GM18498 (cell line): ENCODE results near the gene ARID1B.

Source experiments
- ATAC-seq: cut with Tn5 transposase; IDR thresholded peaks from one replicate; pipeline ENCODE4 v1.9.1; 2021; ENCODE audit warnings: mild to moderate bottlenecking, moderate library complexity; ENCODE audit not compliant: unreplicated experiment

Gene ARID1B

DNA sequence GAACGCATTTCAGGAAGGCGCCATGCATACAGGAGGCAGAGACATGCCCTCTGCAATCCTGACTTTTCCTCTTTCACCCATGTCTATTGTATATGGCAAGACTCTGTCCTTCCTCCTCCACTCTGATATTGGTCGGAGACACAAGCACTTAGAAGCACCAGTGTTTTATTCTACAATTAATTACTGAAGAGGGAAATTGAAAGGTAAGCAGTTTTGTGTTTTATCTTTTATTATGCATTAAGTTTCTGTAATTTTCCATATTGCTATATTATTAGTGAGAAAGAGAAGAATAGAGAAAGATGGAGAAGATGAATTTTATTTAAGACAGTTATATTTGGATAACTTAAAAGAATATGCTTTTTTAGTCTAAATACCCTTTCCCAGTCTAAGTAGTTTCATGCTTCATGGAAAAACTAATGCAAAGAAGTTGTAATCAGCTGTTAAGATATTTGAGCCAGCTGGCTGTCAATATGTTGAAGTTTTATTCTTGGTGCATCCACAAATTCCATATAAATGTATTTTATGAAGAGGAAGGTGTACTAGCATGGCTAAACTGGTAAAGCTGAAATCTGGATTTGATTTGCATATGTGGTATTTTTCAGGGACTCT is 13.6 kb downstream of the ARID1B start:
- ATAC-seq, result no peak

DNA sequence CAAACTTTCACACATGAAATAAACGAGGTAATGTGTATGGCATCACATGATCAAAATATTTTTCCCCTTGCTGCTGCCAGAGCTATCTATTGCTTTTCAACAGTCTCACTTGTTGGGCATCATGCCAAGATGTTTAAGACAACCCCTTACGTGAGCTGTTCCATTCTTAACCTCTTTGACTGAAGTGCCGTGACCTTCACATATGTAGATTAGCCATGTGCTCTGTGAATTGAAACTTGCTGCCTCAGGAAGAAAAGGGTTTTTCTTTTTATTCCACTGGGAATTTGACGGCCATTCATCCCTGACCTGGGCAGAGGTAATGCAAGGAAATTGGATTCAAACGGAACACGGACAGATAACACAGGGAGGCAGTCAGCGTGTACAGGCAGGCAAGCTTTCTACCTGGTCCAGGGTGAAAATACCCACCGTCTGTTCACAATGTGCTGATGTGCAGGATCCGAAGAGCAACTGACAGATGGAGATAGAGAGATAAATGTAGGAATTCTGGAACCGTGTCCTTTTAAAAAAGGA is 14.2 kb downstream of the ARID1B start:
- peak; percentile 56 for ATAC-seq

DNA sequence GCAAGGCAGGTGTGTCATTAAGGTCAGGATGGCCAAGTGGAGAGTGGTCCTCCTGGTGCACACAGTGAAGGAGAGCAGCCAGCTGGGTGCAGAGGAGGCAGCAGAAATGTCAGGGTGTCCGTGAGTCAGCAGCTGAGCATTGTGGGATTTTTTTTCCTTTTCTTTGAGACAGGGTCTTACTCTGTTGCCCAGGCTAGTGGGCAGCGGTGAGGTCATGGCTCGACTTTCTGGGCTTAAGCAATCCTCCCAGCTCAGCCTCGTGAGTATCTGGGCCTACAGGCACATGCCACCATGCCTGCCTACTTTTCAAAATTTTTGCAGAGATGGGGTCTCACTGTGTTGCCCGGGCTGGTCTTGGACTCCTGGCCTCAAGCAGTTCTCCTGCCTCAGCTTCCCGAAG is 16.0 kb downstream of the ARID1B start:
- ATAC-seq, result no peak

DNA sequence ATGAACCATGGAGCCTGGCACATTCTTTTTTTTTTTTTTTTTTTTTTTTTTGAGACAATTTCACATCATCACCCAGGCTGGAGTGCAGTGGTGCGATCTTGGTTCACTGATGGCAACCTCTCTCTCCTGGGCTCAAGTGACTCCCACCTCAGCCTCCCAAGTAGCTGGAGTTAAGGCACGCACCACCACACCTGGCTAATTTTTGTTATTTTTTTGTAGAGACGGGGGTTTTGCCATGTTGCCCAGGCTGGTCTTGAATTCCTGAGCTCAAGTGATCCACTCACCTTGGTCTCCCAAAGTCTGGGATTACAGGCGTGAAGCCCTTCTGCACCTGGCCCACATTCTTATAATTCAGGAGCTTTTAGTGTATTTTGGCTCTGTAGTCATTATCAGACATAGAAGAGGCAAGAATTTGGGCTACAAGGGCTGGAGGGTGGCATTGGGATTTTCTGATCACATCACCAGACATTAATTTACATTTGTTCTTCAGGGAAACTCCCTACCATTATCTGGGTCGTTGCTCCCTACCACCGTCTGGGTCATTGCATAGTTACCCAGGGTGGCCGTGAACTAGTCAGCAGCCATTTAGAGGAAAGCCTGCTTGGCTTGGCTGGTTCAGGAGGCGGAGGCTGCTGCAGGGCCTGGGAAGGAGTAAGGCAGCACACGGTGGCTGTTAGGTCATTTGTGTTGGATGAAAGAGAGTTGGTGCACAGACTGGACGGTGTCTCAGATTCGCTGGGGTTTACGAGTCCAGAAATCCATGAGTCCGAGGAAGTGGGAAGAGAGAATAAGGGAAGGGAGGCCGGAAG is 17.6 kb downstream of the ARID1B start:
- peak; percentile 65 for ATAC-seq

DNA sequence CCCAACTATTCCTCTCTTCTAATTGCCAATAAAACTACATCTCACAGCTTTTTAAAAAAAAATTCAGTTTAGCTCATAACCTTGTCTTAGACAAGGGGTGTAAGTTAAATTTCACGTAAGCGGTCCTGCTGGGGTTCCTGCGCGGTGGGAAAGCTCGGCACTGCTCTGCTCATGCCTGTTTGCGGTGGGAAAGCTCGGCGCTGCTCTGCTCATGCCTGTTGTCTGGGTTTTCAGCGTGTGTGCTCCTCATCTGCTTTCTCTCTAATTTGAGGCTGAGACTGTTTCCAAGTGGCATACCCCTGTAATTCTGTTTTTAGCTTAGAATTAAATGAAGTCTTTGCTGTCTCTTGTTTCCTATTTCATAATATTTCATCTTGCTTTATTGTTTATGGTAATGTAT is 18.6 kb downstream of the ARID1B start:
- ATAC-seq, result no peak

DNA sequence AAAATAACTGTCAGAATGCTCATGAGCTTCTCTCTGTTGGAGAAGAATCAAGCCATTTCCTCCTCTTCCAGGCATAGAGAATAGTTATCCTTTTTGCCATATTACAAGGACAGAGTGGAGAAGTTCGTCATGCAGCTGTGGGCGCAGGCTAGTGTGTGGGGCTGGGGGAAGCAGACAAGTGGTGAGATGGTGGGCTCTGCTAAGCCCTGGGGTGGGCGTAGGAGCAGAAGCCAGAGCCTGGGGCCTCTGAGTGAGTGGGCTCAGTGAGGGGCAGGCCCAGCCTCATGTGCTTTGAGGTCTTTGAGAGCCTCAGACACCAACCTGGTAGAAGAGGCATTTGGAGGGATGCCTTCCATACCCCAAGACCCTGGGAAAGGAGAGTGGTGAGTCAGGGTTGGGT is 19.4 kb downstream of the ARID1B start:
- no peak for ATAC-seq

DNA sequence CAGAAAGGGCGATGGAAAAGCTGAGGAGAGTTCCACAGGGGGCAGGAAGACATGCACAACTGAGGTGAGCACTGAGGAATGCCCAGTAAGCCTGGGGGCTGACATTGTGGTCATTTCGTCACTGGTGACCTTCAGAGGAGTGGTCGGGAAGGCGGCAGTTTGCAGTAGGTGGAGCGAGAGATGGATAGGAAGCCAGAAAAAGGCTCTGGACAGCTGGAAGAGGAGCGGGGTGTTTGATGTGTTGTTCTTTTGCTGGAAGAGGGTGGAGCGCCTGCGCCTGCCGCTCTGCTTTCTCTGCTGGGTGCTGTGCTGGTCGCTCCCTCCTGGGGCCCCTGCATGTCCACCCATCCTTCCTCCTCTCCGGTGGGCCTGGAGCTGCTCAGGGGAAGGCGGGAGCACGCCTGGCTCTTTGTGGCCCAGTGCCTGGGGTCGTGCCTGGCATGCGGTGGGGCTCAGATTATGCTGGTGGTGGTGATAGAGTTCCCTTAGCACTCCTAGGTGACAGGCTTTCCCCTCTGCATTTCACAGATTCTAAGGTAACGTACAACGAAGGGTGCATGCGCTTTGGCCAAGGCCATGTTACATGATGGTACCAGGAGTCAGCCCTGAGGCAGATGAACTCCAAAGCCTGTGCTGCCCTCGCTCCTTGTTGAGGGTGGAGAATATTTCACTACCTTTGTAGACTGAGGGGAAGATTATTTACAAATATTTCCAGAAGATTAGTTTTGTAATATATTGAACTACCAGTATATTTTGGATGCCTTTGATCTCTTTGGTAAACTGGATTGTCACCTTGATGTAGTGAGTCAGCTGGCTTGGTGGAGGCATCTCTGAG is 20.9 kb downstream of the ARID1B start:
- ATAC-seq, result no peak

DNA sequence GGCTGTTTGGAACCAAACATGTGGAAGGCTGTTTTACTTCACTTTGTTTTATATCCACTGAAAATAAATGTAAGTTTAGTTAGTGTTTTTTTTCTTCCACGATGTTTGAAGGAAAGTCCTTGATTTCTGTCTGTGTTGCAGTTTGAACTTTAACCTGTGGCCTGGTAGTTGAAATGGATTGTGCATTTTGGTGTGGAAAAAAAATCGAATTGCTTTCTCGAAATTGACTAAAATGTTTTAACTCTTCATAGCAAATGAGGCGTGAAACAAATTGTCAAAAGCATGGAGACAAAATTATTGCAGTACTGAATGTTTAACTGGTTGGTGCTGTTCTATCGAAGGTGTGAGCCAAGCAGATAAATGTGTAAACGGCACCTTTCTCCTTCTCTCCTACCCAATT is 24.5 kb downstream of the ARID1B start:
- no peak for ATAC-seq

DNA sequence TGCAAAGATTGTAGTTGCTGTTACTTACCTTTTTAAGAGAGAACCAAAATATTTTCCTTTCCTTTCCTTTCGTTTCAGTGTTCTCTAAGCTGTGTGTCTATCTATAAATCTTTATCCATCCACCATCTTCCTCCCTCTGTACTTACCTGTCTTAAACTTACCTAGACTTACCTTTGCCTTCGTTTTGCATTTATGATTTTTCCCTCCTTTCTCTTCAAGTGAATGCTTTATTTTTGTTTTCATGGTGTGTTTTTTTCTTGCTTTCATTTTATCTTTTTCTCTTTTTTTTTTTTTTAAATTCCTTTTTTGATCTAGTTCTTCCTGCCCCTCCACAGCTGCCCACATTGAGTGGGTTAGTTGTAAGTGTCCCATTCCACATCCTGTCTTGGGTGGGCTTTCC is 26.2 kb downstream of the ARID1B start:
- ATAC-seq, result no peak

DNA sequence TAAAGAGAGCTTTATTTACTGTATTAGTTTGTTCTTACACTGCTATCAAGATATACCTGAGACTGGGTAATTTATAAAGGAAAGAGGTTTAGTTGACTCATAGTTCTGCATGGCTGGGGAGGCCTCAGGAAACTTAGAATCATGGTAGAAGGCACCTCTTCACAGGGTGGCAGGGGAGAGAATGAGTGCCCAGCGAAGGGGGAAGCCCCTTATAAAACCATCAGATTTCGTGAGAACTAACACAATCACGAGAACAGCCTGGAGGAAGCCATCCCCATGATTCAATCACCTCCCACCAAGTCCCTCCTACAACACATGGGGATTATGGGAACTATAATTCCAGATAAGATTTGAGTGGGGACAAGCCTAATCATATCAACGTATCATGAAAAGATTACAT is 27.2 kb downstream of the ARID1B start:
- no peak for ATAC-seq

DNA sequence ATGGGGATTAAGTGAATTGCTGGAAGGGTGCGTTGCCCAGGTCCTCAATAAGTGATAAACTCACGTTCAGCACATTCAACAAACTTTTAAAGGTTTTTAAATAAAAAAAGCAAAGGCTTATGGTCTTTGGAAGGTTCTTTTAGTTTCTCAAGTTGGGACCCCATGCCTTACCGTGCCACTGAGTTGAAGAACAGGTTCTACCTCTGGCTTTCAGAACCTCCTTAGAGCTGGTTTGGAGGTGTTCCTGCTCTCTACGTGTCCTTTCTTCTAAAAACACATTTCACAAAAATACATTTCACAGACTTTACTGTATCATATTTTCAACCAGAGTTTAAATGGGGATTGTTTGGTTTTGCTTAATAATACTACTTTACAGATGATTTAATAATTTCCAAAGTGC is 29.0 kb downstream of the ARID1B start:
- no peak for ATAC-seq

DNA sequence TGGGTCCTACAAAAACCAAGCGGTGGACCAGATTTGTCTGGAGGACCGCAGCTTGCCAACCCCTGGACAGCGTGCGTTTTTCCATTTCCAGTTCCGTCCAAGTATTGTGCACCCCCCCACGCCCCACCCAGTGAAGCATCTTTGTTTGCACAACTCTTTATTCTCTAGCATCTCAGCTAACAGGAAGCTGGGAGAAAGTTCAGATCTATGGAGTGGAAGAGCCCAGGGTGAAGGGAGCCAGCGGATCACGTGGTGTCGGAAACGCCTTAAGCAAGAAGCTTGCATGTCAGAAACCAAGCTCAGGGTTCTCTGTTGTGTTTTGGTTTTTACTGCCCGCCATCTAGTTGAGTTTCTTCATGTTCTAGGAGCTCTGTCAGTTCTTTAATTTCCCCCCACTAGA is 29.9 kb downstream of the ARID1B start:
- ATAC-seq, result no peak

DNA sequence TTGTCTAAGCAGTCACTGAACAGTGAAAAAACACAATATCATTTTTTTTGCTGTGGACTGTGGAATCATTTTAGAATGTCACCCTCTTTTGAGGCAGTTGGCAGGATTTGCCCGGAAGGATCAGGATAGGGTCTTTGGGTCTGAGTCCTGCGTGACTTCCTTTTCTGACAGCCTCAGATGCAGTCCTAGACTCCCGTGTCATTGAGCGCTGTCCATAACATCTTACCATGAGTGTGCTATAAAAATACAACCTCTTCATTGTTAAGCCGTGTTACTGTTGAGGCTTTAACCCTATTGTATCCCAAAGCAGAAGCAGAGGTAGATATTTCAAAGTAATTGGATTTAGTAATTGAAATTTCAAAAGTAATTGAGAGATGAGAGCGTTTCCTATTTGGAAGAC is 30.6 kb downstream of the ARID1B start:
- no peak for ATAC-seq

DNA sequence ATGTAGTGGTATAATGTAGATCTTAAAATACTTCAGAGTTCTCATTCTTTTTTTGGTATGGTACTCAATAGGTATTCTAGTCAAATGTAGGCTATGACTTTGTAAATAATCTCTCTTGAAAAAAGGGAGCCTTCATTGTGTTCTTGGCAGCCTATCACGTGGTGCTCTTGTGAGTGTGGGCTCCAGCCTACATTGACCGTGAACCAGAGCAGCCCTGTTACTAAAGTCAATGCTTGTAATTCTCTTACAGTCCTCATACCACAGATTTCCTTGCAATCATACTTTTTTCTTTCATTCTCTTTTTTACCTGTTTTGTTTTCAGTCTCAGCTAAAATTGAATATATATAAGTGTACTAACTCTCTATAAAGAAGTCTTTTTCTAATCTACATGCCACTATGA is 31.1 kb downstream of the ARID1B start:
- peak; percentile 38 for ATAC-seq

DNA sequence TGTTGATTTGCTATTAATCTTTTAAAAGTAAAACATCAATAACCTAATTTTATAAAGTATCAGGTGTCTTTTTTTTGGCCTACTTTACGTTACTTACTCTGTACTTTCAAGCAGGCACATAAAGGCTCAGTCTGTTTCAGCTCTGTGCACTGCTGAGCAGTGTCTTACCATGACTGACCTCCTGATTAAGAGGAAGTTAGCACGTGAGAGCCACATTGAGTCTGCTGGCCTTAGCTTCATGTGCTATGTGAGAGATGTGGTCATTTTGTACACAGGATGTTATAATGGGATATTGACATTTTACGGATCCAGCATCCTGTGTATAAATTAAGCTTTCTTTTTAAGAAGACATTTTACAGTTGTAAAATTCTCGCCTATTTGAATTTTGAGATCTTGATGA is 31.9 kb downstream of the ARID1B start:
- peak; percentile 86 for ATAC-seq

DNA sequence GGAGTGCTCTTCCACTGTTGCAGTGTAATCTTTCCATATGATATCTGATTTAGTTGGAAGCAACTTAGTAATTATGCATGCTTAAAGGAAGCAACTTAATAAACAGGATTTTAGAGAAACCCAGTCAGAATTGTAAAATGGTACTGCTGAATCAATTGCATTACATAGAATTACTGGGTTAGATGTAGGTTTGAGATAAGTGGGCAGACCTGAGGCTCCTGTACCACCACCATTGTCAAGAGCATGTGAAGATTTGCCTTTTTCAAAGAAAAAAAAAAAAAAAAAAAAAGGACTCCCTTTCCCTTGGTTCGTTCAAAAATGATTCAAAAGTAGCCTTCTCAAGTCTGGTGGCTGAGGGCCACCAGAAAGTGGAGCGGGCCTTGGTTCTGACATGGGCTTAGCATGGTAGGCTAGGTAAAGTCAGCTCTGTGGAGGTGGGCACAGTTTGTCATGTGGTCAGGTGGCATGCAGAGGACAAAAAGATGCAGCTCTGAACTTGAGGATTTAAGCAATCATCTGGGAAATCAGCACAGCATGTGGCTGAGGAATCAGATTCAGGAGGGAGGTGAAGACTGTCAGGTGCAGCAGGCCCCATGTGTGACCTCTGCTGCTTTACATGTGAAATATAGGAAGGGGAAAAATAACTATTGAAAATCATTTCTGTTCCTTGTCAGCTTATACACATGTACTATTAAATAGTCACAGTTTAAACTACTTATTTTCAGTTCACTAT is 32.4 kb downstream of the ARID1B start:
- ATAC-seq, result no peak

DNA sequence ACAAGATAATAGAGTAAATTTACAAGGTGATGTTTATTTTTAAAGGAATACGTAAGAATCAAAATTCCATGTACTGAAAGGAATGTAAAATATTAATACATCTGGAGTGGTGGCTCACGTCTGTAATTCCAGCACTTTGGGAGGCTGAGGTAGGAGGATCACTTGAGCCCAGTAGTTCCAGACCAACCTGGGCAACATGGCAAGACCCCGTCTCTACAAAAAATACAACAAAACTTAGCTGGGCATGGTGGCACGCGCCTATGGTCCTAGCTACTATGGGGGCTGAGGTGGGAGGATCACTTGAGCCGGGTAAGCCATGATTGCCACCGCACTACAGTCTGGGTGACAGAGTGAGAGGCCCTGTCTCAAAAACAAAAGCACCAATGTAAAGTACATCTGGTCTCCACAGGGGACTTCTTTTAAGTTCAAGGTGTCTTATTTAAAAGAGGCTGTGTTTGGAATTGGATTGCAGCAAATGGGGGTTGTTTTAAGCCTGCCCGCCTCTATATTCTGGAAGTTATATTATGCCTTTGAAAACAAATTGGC is 36.9 kb downstream of the ARID1B start:
- no peak for ATAC-seq

DNA sequence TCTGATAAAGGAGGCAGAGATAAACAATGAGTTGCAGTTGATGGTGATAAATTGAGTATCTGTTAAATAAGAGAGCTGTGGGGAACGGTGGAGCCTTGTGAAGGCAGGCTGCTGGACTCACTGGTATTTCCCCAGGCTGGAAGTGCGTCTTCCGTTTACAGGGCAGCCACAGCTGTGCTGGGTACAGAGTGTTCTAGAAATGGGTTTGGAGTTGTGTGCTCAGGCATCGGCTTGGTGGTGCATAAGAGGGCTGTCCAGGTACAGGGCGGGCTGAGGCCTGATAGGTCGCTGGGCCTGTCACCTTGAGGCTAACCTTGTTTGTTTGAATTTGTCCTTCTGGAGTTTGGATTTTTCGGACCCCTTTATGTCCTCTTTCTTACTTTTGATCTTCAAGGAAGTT is 39.3 kb downstream of the ARID1B start:
- no peak for ATAC-seq

DNA sequence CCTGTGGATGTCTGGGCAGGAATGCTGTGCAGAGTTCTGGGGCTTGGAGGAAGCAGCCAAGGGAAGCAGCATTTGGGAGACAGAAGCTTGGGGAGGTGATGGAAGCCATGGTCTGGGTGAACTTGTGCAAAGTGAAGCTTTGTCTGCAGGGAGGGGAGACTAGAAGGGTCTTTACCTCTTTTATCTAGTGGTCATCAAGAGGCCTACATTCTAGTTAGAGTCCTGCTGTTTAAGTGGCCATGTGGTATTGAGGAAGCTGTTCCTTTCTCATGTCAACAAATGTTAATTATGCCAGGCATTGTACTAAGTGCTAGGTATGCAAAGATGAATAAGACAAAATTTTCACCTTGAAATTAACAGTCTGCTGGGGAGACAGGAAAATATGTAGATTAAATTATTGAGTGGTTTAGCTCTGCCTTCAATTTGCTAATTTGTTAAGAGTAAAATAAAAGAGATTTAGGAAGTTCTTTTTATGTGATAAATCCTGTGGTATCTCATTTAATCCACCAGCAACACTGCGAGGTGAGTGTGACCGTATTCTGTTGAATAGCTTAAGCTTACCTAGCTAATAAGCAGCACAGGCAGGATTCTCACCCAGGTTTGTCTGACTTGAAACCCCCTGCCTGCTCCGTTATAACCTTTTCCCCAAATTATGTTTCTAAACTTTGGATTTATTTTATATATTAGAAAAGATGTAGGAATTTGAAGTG is 43.1 kb downstream of the ARID1B start:
- no peak for ATAC-seq

DNA sequence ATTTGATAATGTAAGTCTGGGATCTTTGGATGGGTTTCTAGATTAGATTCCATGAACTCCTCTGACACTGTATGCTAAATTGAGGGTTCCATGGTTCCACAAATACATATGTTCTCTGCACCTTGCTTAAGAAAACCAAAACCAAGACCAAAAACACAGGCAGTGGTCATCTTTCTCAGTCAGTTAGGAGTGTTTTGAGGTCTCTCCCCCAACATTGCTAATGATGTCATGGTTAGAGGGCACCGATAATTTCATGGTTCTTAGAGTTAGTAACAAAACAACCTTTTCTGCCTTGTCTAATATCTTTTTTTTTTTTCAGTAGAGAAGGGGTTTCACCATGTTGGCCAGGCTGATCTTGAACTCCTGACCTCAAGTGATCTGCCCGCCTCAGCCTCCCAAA is 44.5 kb downstream of the ARID1B start:
- ATAC-seq, result peak; percentile 53
